ENCODE data around the gene ABCG1.
A peak's percentile ranks its signal among the peaks of the same experiment; 100 is the strongest.

ABCG1 gene

DNA sequence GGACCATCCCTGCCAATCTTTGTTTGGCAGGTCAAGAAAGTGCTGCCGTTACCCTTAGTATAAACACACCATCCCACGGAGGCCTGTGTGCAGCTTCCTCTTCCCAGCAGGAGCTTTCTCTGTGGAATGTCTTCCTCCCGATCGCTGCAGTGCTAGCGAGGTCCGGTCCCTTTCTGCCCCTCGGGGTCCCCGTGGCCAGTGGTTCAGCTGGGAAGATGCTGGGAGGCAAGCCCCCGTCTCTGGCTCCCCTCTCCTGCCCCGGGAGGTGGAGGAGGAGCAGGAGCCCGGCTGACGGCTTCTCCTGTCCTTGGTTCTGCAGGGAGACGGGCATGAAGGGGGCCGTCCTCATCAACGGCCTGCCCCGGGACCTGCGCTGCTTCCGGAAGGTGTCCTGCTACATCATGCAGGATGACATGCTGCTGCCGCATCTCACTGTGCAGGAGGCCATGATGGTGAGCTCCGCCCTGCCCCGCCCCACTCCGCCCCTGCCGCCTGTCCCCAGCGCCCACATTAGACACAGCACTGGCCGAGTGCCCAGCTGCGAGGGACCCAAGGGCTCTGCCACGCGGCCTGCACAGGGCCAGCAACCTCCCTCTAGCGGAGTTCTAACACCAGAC, 54.2 kb downstream of the ABCG1 start:
- DNase-seq, result no peak

DNA sequence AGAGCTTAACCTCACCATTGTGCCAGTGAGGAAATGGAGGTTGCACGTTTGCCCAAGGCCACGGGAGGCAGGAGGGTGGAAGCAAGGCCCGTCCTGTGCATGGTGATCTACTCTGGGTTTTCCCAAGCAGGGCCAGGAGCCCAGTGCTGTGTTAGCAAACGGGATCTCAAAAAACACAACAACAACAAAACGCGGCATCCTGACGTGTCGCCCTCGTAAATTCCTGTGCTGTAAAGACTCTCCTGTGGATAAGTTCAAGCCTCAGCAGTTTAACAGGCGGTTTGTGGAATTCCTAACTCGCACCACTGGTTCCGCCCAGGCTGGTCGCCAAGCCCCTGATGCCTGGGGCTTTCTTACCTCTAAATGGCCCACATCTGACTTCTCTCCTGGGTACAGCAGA, 57.1 kb downstream of the ABCG1 start:
- DNase-seq, result no peak

DNA sequence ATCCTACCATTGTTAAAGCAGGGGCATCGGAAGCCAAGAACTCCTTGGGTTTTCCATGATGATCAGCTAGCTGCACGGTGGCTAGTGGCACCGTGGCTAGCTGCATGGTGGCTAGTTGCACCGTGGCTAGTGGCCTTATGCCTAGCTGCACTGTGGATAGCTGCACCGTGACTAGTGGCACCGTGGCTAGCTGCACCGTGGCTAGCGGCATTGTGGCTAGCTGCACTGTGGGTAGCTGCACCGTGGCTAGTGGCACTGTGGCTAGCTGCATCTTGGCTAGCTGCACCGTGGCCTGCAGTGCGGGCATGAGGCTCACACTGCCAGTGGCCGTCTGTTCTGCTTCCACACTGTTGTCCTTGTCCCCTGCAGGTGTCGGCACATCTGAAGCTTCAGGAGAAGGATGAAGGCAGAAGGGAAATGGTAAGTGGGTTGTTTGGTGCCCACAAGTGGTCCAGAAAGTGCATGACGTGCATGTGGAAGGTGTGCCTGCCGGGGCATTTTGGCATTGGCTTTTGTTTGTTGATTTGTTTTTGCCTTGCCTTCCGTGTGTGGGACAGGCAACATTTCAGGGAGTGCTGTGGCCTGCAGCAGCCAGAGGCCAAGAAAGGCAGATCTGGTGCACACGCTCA, 57.7 kb downstream of the ABCG1 start:
- no peak for DNase-seq

DNA sequence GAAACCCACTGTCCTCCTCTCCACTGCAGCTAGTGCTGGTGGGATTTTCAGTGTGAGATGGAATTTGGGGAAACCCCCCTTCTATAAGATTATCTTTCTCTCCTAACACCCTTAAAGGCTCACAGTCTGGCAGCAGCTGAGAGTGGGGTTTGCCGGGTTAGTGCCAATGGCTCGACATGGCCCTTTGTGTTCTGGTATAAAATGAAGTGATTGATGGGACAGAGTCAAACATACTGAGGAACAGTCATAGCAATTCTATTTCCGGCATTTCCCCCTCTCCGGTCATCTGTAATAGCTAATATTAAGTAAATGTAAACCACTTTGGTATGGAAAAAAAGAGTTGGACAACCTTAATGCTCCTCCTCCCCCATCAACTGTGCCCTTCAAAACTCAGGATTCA, 58.7 kb downstream of the ABCG1 start:
- no peak for DNase-seq

DNA sequence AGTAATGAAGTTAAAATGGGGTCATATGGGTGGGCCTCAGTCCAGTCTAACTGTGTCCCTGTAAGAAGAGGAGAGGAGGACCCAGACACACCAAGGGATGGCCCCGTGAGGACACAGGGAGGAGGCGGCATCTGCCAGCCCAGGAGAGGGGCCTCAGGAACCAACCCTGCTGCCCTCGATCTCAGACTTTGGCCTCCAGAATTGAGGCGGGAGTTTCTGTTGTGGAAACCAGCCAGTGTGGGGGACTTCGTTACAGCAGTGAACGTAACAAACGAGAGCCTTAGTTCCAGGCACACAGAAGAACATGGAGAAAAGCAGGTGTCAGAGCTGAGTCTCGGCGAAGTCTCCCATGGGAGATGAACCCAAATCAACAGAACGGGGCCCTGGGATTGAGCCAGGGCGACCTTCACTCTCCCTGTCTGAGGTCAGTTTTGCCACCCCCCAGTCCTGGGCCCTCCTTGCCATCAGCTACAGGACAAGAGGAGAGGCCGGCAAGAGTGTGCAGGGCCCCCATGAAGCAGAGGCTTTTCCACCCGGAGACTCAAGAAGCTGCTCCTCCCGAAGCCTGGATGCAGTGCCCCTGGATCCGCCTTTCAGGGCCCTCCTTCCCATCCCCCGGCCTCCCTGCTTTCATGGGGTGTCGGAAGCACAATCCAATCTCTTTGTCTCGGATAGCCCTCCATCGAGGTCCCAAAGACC, 59.7 kb downstream of the ABCG1 start:
- DNase-seq, result no peak

DNA sequence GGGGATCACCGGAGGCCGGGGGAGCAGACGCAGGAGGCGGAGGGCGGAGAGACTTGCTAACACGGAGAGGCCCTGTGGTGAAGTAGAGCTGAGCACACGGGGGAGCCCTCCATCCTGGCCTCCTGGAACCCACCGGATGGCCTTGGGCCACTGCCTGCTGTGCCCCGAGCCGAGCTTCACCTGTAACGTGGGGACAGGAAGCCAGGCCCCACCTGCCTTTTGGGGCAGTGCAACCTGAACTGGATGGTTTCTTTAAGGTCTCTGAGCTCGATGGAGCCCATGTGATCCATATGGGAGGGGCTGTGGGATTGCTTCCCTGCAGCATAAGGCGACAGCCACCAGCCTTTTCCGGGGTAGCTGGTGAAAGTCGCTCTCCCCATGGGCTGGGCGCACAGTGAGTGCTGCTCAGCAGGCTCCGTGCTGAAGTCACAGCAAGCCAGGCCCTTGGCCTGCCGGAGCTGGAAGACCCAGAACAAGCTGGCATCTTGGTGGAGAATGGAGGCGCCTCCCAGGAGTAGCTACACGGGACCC, 60.5 kb downstream of the ABCG1 start:
- DNase-seq, result no peak

DNA sequence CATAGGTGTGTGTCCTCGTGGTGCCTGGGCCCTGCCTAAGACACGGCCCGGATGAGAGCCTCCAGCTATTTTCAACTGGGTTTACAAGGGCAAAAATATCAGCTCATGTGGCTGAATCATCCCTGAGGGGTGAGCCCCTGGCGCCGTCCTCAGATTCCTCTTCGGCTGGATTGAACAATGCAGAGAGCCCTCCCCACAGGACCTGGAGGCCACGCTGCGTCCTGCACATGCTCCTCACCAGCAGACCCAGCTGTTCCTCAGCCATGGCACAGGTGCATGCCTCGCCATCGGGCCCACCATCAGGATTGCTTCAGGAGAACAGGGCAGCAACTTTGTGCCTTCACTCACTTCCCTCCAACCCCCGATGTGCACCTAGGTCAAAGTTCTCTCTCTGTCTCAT, 60.9 kb downstream of the ABCG1 start:
- no peak for DNase-seq

DNA sequence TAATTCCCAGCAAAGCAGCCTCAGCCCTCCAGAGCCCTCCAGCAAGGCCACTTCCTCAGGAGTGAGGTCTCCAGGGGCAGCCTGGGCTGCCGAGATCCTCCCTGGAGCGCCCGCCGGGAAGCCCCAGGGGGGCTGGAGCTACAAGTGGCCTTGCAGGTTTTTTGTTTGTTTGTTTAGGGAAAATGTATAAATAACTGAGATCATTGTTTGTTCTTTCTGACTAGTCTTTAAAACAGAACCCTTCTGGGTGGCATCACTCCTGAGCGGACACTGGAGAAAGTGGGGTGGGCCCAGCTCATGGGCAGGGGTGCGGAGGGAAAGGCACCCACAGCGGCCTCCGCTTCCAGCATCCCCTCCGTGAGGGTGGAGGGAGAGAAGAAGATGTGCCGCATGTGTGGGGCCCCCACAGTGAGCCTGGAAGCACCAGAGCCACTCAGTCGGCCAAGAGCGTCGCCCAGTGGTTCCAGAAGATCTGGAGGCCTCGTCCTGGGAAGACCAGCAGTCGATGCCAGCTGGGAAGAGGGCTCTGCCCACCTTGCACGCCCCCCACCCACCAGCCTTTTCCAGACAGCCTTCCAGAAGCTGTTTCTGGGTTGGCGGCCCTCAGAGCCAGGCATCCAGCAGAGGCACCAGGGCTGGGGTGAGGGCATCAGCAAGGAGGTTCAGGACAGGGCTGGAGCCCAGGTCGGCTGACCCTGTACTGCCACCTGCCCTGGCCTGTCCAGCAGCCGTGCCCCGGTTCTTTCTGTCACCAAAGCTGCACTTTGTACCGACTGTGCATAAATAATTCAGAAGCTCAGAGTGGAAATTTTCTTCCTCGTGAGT, 61.6 kb downstream of the ABCG1 start:
- DNase-seq, result no peak

DNA sequence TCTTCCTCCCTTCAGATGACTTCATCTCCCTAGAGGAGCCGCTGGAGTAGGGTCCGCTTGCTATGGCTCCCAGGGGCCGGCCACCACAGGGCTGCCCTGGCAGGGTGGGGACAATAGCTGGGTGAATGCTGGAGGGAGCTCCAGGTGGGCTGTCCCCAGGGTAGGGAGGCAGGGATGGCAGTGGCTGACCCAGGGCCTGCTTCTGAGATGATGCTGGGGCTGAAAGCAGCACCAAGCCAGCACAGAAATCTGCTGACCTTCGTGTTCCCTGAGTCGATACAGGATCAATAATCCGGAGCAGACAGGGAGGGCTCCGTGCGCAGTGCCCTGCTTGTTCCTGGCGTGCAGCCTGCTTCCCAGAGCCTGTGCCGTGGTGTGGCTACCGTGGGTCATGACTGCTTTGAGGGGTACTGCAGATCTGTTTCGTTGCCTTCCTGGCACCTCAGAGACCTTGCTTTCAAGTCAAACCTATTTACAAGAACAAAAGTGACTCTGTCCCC, 62.3 kb downstream of the ABCG1 start:
- peak; percentile 69 for DNase-seq

DNA sequence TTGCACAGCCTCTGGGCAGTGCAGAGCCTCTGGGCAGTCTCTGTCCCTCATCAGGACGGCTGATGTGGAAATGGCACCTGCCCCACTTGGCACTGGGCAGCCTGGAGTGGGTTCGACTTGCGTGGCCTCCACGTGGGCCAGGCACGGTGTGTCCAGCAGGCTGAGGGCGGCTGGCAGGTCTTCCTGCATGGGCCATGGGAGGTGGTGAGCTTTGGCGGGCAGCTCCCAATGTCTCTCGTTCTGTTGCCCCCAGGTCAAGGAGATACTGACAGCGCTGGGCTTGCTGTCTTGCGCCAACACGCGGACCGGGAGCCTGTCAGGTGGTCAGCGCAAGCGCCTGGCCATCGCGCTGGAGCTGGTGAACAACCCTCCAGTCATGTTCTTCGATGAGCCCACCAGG, 63.1 kb downstream of the ABCG1 start:
- no peak for DNase-seq

DNA sequence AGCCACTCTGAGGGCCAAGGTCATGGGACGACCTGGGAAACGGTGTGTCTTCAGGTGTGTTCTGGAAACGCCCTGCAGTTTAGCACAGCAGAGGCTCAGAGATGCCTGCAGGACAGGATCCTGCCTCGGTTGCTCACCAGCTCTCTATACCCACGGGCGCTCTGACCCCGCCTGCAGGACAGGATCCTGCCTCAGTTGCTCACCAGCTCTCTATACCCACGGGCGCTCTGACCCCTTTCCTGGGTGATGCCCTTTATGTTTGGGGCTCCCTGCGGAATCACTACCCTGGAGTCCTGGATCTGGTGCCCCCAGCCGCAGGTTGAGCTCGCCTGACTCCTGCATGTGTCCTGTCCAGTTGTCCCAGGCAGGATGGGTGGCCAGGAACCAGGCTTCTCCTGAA, 63.8 kb downstream of the ABCG1 start:
- DNase-seq, result no peak

DNA sequence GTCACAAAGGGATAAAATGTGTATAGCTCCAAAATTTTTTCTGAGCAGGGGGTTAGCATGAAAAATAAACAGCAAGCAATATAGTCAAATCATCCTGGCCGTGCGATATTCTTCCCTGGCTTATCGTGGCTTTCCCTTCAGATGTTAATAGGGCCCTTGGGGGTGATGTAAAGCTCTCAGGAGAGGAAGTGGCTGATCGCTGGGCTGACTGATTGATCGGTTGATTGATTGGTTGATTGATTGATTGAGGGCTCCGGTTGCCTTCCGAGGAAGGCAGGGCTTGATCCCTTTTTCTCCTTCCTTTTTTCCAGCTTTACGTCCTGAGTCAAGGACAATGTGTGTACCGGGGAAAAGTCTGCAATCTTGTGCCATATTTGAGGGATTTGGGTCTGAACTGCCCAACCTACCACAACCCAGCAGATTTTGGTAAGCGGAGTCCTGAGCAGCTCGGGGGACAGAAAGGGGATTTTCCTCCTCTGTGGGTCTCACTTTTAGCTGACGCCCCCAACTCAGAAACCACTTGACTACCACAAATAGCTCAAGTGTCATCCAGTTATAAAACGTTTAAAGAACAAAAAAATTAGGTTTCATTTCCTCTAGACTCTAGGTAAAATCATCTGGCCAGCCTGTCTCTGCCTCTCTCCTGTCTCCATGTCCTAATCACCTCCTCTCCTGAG, 66.8 kb downstream of the ABCG1 start:
- DNase-seq, result no peak

DNA sequence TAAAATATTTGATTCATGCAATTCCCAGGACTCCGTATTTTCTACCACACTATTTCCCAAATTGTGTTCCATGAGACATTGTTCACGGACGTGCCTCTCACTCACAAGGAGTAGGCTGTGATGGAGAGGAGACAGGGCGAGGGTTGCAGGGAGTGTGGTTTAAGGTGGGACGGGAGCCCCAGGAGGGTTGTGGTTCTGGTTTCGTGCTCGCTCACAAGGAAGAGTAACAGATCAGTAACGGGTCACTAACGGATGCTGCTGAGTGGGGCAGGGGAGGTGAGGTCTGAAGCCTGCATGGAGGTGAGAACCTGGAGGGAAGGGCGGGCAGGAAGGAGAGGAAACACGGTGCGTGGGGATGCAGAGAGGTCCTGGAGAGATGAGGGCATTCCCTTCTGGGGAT, 67.5 kb downstream of the ABCG1 start:
- DNase-seq, result no peak

DNA sequence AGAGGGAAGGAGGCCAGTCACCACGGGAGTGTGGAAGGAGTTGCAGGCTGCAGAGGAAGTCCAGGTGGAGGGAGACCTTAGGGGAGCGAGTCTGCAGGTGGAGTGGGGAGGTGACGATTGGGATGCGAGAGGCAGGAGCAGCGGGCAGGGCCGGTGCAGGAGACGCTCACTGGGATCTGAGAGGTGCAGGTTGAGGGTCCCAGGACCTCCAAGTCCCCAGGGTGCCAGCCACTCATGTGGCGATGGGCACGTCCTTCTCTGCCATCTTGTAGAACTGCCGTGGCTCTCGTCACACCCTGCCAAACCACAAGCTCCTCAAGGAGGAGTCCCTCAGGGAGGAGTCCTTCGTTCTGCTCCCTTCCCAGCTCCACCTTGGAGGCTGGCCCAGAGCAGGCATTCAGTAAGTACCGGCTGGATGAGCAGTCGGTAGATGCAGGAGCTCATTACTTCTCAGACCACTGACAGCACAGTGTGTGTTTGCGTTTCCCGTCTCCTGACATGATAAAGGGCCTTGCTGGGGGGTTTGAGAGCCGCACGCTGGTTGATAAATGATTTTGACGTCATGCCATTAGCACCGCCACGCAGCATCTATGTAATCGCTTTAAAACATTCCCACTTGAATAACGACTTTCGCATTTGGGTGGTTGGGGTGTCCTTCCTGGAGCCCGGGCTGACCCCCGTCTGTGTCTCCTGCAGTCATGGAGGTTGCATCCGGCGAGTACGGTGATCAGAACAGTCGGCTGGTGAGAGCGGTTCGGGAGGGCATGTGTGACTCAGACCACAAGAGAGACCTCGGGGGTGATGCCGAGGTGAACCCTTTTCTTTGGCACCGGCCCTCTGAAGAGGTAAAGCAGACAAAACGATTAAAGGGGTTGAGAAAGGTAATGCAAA, 68.5 kb downstream of the ABCG1 start:
- no peak for DNase-seq

DNA sequence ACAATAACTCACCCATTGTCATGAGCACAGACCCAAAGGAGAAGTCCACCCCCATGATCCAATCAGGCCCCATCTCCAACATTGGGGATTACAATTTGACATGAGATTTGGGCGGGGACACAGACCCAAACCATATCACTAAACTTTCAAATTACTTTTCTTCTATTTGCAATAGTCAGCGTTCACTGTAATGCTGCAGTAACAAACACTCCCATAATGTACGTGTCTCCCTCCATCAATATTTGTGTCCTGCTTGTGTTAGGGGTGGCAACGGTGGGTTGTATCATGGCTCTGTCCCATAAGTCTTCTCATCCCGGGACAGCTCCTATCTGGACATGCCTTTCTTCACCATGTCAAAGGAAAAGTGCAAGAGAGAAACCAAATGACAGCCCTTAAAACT, 70.0 kb downstream of the ABCG1 start:
- no peak for DNase-seq

DNA sequence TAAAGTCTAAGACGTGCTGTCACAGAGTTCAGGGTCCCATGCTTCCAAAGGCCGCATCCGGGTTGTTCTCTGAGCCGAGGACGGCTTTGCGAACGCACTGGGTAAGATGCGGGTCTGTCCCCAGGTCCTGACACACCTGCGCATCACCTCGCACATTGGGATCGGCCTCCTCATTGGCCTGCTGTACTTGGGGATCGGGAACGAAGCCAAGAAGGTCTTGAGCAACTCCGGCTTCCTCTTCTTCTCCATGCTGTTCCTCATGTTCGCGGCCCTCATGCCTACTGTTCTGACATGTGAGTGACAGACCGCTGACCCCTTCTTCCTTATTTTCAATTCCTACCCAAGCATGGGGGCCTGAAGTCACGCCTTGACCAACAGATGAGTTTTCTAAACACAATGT, 71.0 kb downstream of the ABCG1 start:
- DNase-seq, result no peak

DNA sequence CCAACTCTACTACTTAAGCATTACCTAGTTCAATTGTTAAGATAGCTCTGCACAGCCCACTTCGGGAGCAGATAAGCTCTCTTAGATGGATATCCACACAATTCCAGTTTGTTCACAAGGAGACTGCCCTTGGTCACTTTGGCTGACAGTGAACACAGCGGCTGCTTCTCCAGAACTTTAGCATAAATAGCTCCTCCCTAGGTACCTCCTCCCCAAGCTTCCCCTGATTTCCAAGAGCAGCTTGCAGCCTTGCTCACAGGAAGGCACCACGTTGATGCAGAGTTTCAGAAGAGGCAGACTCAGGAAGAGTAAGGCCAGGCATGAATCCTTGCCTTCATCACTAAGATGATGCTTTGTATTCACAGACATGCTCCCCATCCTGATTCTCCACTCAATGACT, 71.6 kb downstream of the ABCG1 start:
- no peak for DNase-seq

DNA sequence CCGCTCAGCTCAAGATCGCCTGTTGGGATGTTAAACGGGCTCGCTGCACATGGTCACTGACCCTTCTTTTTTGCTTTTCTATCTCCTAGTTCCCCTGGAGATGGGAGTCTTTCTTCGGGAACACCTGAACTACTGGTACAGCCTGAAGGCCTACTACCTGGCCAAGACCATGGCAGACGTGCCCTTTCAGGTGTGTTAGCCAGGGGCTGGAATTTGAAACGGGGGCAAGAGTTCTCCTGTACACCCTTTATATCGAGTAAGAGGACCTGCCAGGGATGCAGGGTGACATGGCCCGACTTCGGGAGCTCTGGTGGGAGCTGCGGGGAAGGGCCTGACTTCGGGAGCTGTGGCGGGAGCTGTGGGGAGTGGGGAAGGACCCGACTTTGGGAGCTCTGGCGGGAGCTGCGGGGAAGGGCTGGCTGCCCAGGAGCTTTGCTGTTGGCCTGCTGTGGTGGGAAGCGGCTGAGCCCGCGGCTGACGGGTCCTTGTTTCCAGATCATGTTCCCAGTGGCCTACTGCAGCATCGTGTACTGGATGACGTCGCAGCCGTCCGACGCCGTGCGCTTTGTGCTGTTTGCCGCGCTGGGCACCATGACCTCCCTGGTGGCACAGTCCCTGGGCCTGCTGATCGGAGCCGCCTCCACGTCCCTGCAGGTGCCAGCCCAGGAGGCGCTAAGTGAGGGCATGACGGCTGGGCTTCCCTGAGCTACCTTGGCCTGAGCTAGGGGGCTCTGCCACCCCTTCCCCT, 72.2 kb downstream of the ABCG1 start:
- DNase-seq, result no peak

DNA sequence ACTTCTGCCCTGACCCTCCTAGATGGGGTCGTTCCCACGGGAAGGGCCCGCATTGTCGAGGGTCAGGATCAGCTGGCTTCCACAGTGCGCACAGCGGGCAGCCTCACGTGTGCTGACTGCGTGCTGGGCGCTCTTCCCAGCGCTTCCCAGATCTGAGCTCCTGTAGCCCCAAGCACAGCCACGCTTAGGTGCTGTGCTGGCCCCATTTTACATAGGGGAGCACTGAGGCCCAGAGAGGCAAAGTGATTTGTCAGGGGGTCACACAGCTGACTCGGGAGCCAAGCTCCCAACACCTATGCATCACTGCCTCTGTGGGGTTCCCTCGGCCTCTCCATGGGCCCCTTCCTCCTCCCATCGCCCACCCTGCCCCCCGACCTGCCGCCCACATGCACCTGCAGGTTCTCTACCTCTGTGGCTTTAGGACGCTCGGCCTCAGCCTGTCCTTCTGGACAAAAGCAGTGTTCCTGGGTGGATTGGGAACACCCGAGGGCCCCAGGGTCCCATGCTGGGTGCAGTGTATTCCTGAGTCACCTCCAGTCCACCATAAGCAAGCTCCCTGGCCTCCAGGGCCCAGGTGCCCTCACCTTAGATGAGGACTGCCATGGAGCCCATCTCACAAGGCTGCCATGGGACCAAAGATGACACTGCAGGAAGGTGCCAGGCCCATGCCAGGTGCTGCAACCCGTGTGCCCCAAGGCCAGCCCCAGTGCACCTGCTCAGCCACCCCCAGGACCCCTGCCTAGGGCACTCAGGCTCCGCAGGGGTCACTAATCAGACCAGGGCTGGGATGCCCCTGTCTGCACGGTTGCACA, 73.0 kb downstream of the ABCG1 start:
- DNase-seq, result no peak

Measured in eye (tissue), 1 donor.